ENCODE data around the gene NDUFA11.

DNA sequence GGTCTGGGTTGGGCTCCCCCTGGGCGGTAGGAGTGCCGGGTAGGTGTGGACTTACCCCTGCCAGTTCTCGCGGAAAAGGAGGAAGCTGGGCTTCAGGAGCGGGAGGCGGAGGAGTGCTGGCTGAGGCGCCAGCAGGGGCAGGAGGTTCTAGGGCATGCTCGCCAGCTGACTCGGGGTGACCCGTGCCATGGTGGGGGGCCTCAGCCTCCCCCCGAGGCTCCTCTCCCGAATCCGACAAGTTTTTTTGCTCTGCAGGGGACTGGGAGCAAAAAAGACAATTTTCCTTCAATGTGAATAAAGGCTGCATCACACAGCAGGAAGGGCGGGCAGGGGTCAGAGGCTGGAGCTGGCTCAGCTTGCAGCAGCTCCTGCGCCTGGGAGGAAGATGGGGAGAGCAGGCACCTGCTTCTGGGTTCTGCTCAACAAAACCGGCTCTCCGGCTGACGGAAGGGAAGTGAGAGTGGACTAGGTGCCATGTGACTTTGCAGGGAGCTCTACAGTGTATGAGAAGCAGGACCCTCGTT is 47.8 kb upstream of the NDUFA11 start:
- TF ChIP-seq, protein P1, sequence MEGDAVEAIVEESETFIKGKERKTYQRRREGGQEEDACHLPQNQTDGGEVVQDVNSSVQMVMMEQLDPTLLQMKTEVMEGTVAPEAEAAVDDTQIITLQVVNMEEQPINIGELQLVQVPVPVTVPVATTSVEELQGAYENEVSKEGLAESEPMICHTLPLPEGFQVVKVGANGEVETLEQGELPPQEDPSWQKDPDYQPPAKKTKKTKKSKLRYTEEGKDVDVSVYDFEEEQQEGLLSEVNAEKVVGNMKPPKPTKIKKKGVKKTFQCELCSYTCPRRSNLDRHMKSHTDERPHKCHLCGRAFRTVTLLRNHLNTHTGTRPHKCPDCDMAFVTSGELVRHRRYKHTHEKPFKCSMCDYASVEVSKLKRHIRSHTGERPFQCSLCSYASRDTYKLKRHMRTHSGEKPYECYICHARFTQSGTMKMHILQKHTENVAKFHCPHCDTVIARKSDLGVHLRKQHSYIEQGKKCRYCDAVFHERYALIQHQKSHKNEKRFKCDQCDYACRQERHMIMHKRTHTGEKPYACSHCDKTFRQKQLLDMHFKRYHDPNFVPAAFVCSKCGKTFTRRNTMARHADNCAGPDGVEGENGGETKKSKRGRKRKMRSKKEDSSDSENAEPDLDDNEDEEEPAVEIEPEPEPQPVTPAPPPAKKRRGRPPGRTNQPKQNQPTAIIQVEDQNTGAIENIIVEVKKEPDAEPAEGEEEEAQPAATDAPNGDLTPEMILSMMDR (IDR thresholded peaks at IDR 0.05): no peak
- no peak for TF ChIP-seq ZFX (IDR thresholded peaks at IDR 0.05; ENCODE audit: borderline replicate concordance)
